Kidney glomerular epithelial cell (primary cell): ENCODE results near the gene NRCAM.

Source experiments
- DNase-seq: peaks from one replicate; lab custom pipeline; 2025; lab: John Stamatoyannopoulos, UW

Gene NRCAM

GRCh38 chr7:108459922-108460551 is 3.8 kb upstream of the NRCAM start:
- peak; percentile 13 for DNase-seq

- DNase-seq = no peak
Measured at GRCh38 chr7:108457871-108458270, 1.6 kb upstream of the NRCAM start.

GRCh38 chr7:108456845-108457540 is 757 bp upstream of the NRCAM start:
- no peak for DNase-seq

GRCh38 chr7:108455551-108455997 is 662 bp downstream of the NRCAM start:
- DNase-seq = no peak

GRCh38 chr7:108454674-108455550 is 1.3 kb downstream of the NRCAM start:
- no peak for DNase-seq

GRCh38 chr7:108454317-108454673 is 1.9 kb downstream of the NRCAM start:
- no peak for DNase-seq

GRCh38 chr7:108453320-108453719 is 2.9 kb downstream of the NRCAM start:
- no peak for DNase-seq

GRCh38 chr7:108452707-108453106 is 3.5 kb downstream of the NRCAM start:
- DNase-seq = no peak

GRCh38 chr7:108451296-108451848 is 4.9 kb downstream of the NRCAM start:
- DNase-seq = no peak

GRCh38 chr7:108450160-108450559 is 6.1 kb downstream of the NRCAM start:
- no peak for DNase-seq

- no peak for DNase-seq
Measured at GRCh38 chr7:108449521-108449920, 6.7 kb downstream of the NRCAM start.

- no peak for DNase-seq
Measured at GRCh38 chr7:108448584-108449505, 7.4 kb downstream of the NRCAM start.

- DNase-seq = peak; percentile 32
Measured at GRCh38 chr7:108442039-108442568, 14.1 kb downstream of the NRCAM start.

- no peak for DNase-seq
Measured at GRCh38 chr7:108441392-108441955, 14.8 kb downstream of the NRCAM start.

- no peak for DNase-seq
Measured at GRCh38 chr7:108440613-108441012, 15.6 kb downstream of the NRCAM start.

GRCh38 chr7:108436906-108437305 is 19.3 kb downstream of the NRCAM start:
- DNase-seq = no peak

- DNase-seq = no peak
Measured at GRCh38 chr7:108434010-108434409, 22.2 kb downstream of the NRCAM start.

- DNase-seq = no peak
Measured at GRCh38 chr7:108431099-108431498, 25.1 kb downstream of the NRCAM start.

- no peak for DNase-seq
Measured at GRCh38 chr7:108430664-108431063, 25.6 kb downstream of the NRCAM start.

- DNase-seq = no peak
Measured at GRCh38 chr7:108427766-108428165, 28.5 kb downstream of the NRCAM start.
